ENCODE measurements around the gene HOXC6. TPM values are rescaled to one million over a fixed set of nuclear protein-coding genes. Genes with fewer than 3 reads are reported as not detected.

HOXC6 gene
- total RNA-seq, 1 donor from 2014 or later: 0.21 TPM

- no peak for DNase-seq (ENCODE audit: low spot score)
- Mint-ChIP-seq H3K4me3 (ENCODE audit: unreplicated experiment) (no peak overlapping the region), H3K9me3 (ENCODE audit: unreplicated experiment) (no peaks in the 10 kb centered on the region), H3K4me1 (ENCODE audit: unreplicated experiment) (peaks cover 10% of the 10 kb centered on the region), H3K27ac (ENCODE audit: unreplicated experiment) (no peak overlapping the region), H3K27me3 (ENCODE audit: unreplicated experiment) (peaks cover 54% of the 10 kb centered on the region), H3K36me3 (ENCODE audit: low read depth, unreplicated experiment) (peaks cover 5% of the 10 kb centered on the region)
- TF ChIP-seq, protein P1, sequence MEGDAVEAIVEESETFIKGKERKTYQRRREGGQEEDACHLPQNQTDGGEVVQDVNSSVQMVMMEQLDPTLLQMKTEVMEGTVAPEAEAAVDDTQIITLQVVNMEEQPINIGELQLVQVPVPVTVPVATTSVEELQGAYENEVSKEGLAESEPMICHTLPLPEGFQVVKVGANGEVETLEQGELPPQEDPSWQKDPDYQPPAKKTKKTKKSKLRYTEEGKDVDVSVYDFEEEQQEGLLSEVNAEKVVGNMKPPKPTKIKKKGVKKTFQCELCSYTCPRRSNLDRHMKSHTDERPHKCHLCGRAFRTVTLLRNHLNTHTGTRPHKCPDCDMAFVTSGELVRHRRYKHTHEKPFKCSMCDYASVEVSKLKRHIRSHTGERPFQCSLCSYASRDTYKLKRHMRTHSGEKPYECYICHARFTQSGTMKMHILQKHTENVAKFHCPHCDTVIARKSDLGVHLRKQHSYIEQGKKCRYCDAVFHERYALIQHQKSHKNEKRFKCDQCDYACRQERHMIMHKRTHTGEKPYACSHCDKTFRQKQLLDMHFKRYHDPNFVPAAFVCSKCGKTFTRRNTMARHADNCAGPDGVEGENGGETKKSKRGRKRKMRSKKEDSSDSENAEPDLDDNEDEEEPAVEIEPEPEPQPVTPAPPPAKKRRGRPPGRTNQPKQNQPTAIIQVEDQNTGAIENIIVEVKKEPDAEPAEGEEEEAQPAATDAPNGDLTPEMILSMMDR (IDR thresholded peaks at IDR 0.05; ENCODE audit: unreplicated experiment): no peak
Measured at GRCh38 chr12:54048406-54049093, 20.3 kb downstream of the HOXC6 start.

DNA sequence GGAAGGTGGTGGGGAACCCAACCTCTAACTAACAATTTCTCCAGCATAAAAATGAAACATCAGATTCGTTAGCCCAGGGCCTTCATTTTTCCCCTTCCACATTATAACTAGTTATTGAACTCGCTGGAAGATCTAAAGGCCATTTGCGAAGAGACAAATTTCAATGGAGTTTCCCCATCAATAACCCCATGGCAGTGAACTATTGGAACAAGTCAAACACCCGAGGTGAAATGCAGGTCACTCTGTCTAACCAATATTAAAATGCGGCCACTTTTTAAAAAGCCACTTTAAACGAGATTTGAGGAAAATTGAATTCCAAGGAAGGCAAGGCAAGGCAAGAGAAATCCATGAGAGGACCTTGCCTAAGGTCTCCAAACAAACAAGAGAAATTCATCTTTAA, 20.9 kb downstream of the HOXC6 start:
- TF ChIP-seq, protein P1 (IDR thresholded peaks at IDR 0.05; ENCODE audit: unreplicated experiment): no peak
- H3K36me3 Mint-ChIP-seq (ENCODE audit: low read depth, unreplicated experiment): peaks cover 3% of the 10 kb centered on the region
- H3K4me1 Mint-ChIP-seq (ENCODE audit: unreplicated experiment): peaks cover 6% of the 10 kb centered on the region
- DNase-seq (ENCODE audit: low spot score): no peak
- peaks cover 57% of the 10 kb centered on the region for H3K27me3 Mint-ChIP-seq (ENCODE audit: unreplicated experiment)
- no peak overlapping the region for H3K27ac Mint-ChIP-seq (ENCODE audit: unreplicated experiment)
- no peak overlapping the region for H3K4me3 Mint-ChIP-seq (ENCODE audit: unreplicated experiment)
- no peaks in the 10 kb centered on the region for H3K9me3 Mint-ChIP-seq (ENCODE audit: unreplicated experiment)

- H3K9me3 Mint-ChIP-seq (ENCODE audit: unreplicated experiment): no peaks in the 10 kb centered on the region
- no peak overlapping the region for H3K27ac Mint-ChIP-seq (ENCODE audit: unreplicated experiment)
- TF ChIP-seq, protein P1 (IDR thresholded peaks at IDR 0.05; ENCODE audit: unreplicated experiment): no peak
- peaks cover 6% of the 10 kb centered on the region for H3K4me1 Mint-ChIP-seq (ENCODE audit: unreplicated experiment)
- H3K36me3 Mint-ChIP-seq (ENCODE audit: low read depth, unreplicated experiment): peaks cover 3% of the 10 kb centered on the region
- no peak for DNase-seq (ENCODE audit: low spot score)
- H3K27me3 Mint-ChIP-seq (ENCODE audit: unreplicated experiment): peaks cover 48% of the 10 kb centered on the region
- no peak overlapping the region for H3K4me3 Mint-ChIP-seq (ENCODE audit: unreplicated experiment)
Measured at GRCh38 chr12:54050482-54050810, 22.2 kb downstream of the HOXC6 start.

- DNase-seq (ENCODE audit: low spot score): no peak
- Mint-ChIP-seq H3K9me3 (ENCODE audit: unreplicated experiment) (no peaks in the 10 kb centered on the region), H3K27ac (ENCODE audit: unreplicated experiment) (no peak overlapping the region), H3K4me1 (ENCODE audit: unreplicated experiment) (peaks cover 6% of the 10 kb centered on the region), H3K4me3 (ENCODE audit: unreplicated experiment) (no peak overlapping the region), H3K27me3 (ENCODE audit: unreplicated experiment) (peaks cover 43% of the 10 kb centered on the region), H3K36me3 (ENCODE audit: low read depth, unreplicated experiment) (peaks cover 3% of the 10 kb centered on the region)
- TF ChIP-seq, protein P1 (IDR thresholded peaks at IDR 0.05; ENCODE audit: unreplicated experiment): no peak
Measured at GRCh38 chr12:54051026-54051842, 23.0 kb downstream of the HOXC6 start.

Measured in endothelial cell (in vitro differentiated cells).